ENCODE measurements around the gene CNNM3. TPM values are rescaled to one million over a fixed set of nuclear protein-coding genes. Genes with fewer than 3 reads are reported as not detected.
"Not testable (repeated sequence)": the region's sequence is repeated elsewhere in the genome, so short reads cannot be mapped to it uniquely, and the experiment has no call there.

The CNNM3 gene
- total RNA-seq, 2 experiments from 2014 or later, result 31.4 to 41.5 TPM

DNA sequence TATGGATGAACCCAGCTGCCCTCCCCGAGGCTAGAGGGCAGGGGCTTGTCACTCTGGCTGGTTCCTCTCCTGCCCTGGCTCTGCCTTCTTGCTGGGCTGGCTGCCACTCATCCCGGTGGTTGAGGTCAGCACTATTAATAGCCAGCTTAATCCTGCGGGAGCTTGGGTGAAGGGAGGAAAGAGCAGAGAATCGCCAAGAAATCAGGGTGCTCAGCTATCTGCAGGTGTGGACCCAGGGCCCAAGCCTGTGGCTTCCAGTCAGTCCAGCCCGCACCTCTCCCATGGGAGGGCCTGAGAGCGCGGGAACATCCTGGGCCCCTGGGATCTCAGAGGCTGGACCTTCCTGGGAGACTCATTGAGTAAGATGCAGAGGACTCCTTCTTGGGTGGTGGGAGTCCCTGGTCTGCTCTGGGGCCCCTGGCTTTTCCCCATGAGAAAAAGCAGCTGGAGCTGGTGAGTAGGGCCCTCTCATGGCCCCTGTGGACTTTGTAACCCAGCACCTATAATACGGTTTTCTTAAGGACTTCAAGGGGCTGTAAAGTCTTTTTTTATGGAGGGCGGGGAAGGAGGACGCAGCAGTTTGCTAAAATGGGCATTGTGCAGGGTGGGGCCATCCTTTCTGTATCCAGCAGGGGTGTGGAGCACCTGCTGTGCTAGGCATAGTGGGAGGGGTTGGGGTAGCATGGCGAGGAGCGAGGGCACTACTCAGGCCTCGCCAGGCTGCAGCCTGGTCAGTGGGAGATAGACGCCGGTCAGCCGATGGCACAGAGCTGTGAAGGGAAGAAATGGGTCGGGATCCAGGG, 27.4 kb upstream of the CNNM3 start:
- Mint-ChIP-seq H3K27ac (no peak overlapping the region), H3K9me3 (no peaks in the 10 kb centered on the region), H3K4me3 (no peak overlapping the region), H3K36me3 (ENCODE audit: low read depth) (no peaks in the 10 kb centered on the region), H3K27me3 (no peaks in the 10 kb centered on the region), H3K4me1 (no peaks in the 10 kb centered on the region)
- CTCF ChIA-PET, result interaction anchor here (1.1 to 1.9 kb wide), 4 partner anchors 10 to 27 kb away, joined by 3 to 5 read pairs (median 4); partner anchors contain the start of gene CNNM4
- POLR2A ChIA-PET, result no interaction called here
- no peak for DNase-seq

DNA sequence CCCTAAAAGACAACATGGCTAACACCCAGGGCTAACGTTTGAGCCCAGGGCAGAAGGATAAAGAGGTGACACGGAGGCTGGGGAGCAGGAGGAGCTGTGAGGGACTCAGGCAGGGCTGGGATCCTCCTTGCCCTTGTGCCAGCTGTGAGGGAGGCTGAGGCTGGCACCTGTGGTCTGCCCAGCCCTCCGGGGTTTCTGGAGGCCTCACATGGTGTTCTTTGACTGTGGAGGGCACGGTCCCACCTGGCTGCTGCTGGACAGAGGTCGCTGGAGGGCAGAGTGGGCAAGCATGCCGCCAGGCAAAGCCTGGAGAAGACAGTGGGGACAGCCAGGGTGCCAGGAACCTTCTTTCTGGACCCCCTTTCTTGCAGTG, 26.8 kb upstream of the CNNM3 start:
- CTCF ChIA-PET, result interaction anchor here (1.9 kb wide), 1 partner anchor 11 kb away, joined by 4 read pairs; no protein-coding TSS in a partner anchor
- POLR2A ChIA-PET, result no interaction called here
- H3K27me3 Mint-ChIP-seq, result no peaks in the 10 kb centered on the region
- no peaks in the 10 kb centered on the region for H3K9me3 Mint-ChIP-seq
- H3K36me3 Mint-ChIP-seq (ENCODE audit: low read depth), result no peaks in the 10 kb centered on the region
- DNase-seq, result no peak
- no peaks in the 10 kb centered on the region for H3K4me1 Mint-ChIP-seq
- no peak overlapping the region for H3K4me3 Mint-ChIP-seq
- H3K27ac Mint-ChIP-seq, result no peak overlapping the region

DNA sequence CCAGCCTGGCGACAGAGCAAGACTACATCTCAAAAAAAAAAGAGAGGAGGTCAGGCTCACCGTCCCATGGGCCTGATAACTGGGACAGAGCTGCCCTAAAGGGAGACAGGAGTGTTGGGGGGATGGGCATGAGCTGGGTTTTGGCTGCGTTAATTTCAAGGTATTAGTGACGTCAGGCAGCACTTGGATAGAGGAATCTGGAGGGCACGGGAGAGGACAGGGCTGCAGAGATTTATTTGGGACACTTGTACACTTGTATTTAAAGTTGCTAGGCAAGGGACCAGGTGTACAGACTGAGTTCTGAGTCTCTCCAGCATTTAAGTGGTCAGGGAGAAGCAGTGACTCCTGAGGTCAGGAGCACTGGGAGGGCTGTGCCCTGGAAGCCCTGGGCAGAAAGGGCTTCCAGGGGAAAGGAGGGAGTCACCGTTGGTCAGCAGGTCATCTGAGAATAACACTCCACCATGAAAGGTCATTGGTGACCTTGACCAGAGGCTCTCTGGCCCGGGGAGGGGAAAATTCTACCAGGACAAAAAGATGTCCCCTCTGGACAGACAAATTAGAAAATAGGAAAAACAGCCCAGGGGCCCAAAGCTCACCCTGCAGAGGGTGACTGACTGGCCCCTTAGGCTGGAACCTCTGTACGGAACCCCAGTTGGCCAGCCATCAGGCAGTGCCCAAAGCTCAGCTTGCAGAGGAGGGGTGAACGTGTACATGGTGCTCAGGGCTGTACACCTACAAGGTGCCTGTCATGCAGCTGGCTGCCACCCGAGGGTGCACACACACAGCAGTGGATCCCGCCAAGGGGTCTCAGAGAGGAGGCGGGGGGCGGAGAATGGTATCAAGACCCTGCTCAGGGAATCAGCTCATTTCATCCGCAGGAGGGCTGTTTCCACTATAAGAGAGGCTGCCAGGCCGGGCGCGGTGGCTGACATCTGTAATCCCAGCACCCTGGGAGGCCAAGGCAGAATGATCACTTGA, 23.0 kb upstream of the CNNM3 start:
- CTCF ChIA-PET, result no interaction called here
- POLR2A ChIA-PET, result interaction anchor here (0.6 to 0.7 kb wide), 2 partner anchors 168 to 199 kb away, joined by 3 to 4 read pairs; no protein-coding TSS in a partner anchor
- no peak for DNase-seq

DNA sequence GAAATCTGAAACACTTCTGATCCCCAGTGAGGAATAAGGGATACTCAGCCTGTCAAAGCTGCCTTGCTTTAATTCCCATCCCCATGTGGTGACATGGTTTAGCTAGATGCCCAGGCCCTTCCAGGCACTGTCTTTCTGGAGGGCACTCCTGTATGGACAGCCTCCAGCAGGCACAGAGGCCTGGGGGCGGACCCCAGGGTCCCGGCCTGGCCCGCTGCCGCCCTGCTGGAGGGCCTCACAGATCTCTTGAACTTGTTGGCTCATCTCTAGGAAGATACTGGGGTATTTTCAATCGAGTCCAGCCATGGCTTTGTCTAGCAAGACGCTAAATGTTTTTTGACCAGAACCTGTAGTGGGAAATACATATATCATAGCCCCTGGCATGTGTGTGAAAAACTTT, 21.0 kb upstream of the CNNM3 start:
- Mint-ChIP-seq H3K27ac (no peak overlapping the region), H3K27me3 (no peaks in the 10 kb centered on the region), H3K9me3 (no peaks in the 10 kb centered on the region), H3K4me1 (no peaks in the 10 kb centered on the region), H3K36me3 (ENCODE audit: low read depth) (no peaks in the 10 kb centered on the region), H3K4me3 (no peak overlapping the region)
- ChIA-PET CTCF (no interaction called here), POLR2A (no interaction called here)
- no peak for DNase-seq

More for the DNA sequence above, 23.0 kb upstream of the CNNM3 start:
- no peaks in the 10 kb centered on the region for H3K27me3 Mint-ChIP-seq
- H3K36me3 Mint-ChIP-seq (ENCODE audit: low read depth), result no peaks in the 10 kb centered on the region
- H3K4me3 Mint-ChIP-seq, result no peak overlapping the region
- no peaks in the 10 kb centered on the region for H3K4me1 Mint-ChIP-seq
- H3K9me3 Mint-ChIP-seq, result no peaks in the 10 kb centered on the region
- no peak overlapping the region for H3K27ac Mint-ChIP-seq

DNA sequence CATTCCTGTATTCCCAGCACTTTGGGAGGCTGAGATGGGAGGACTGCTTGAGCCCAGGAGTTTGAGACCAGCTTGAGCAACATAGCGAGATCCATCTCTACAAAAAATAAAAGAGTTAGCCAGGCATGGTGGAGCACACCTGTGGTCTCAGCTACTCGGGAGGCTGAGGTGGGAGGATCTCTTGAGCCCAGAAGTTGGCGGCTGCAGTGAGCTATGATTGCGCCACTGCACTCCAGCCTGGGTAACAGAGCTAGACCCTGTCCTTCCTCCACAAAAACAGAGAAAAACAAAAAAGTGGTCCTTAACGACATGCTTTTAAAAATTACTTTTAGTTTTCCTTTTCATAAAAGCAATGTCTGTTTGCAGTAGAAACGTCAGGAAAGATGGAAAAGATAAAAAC, 19.6 kb upstream of the CNNM3 start:
- H3K4me1 Mint-ChIP-seq; POLR2A ChIA-PET; CTCF ChIA-PET; H3K27ac Mint-ChIP-seq; H3K27me3 Mint-ChIP-seq; DNase-seq; H3K4me3 Mint-ChIP-seq; H3K9me3 Mint-ChIP-seq; H3K36me3 Mint-ChIP-seq (ENCODE audit: low read depth): not testable (repeated sequence)

DNA sequence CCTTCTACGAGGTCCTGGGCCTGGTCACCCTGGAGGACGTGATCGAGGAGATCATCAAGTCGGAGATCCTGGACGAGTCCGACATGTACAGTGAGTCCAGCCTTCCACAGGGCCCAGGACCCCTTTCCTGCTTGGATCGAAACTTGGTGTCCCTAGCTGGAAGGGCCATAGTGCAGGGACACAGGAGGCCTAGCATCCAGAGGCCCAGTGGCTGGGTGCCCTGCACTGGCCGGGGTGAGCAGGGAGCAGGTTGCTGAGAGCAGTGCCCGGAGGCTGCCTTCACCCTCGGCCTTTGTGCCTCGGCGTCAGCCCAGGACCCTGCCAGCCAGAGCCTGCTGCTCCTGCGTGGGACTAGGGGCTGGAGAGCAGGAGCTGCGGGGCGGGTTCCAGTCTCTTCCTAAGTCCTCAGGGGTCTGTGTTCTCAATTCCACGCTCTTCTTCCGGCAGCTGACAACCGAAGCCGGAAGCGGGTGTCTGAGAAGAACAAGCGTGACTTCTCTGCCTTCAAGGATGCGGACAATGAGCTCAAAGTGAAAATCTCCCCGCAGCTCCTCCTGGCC, 18.9 kb upstream of the CNNM3 start:
- H3K27ac Mint-ChIP-seq, result no peak overlapping the region
- H3K4me3 Mint-ChIP-seq, result no peak overlapping the region
- ChIA-PET POLR2A (no interaction called here), CTCF (interaction anchor here (1.0 kb wide), 1 partner anchor 48 kb away, joined by 3 read pairs; no protein-coding TSS in a partner anchor)
- DNase-seq, result no peak
- no peaks in the 10 kb centered on the region for H3K9me3 Mint-ChIP-seq
- H3K36me3 Mint-ChIP-seq (ENCODE audit: low read depth), result no peaks in the 10 kb centered on the region
- no peaks in the 10 kb centered on the region for H3K27me3 Mint-ChIP-seq
- no peaks in the 10 kb centered on the region for H3K4me1 Mint-ChIP-seq

DNA sequence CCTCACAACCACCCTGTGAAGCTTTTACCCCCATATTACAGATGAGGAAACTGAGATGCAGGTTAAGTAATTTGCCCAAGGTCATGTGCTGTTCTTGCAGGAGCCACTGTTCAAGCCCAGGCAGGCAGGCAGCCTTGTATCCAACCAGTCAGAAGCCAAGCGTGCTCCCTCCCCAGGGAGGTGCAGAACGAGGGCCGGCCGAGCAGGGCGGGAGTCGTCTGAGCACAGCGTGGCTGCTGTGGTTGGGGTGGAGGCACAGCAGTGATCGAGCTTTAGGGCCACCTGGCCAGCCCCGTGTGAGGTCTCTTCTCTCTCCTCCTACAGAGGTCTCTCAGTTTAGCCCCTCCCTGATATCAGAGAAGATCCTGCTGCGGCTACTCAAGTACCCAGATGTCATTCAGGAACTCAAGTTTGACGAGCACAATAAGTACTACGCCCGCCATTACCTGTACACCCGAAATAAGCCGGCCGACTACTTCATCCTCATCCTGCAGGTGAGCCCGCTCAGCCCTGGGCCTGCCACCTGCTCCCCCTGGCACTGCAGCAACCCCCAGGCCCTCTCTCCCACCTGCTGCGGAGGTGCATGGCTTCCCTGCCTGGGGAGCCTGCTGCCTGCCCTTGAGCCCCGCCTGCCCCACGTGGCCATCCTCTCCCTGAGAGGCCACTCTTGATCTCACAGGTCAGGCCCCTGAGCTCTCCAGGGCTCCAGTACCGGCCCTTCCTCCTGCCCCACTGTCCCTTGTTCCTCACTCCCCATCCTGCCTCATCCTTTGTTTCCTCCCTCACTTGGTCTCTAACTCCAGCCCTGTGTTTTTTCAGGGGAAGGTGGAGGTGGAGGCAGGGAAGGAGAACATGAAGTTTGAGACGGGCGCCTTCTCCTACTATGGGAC, 17.1 kb upstream of the CNNM3 start:
- Mint-ChIP-seq H3K27me3 (no peaks in the 10 kb centered on the region), H3K36me3 (ENCODE audit: low read depth) (no peaks in the 10 kb centered on the region), H3K27ac (no peak overlapping the region), H3K9me3 (no peaks in the 10 kb centered on the region), H3K4me3 (no peak overlapping the region), H3K4me1 (no peaks in the 10 kb centered on the region)
- DNase-seq, result no peak
- CTCF ChIA-PET, result interaction anchor here (0.6 to 1.6 kb wide), 3 partner anchors 10 to 314 kb away, joined by 3 to 4 read pairs (median 3); partner anchors contain the start of gene ANKRD36
- POLR2A ChIA-PET, result no interaction called here

DNA sequence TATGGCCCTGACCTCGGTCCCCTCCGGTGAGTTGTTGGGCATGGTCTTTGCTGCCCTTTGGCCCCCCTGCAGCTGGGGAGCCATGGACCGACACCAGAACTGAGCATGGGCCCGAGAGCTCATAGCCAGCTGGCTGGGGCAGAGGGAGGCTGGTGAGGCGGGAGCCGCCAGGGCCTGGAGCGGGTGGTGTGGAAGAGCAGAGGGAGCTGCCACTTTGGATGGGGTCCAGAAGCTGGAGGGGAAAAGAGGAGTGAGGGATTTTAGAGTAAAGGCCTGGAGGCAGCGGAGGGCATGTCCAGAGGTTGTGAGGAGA, 16.5 kb upstream of the CNNM3 start:
- POLR2A ChIA-PET, result no interaction called here
- no peaks in the 10 kb centered on the region for H3K9me3 Mint-ChIP-seq

DNA sequence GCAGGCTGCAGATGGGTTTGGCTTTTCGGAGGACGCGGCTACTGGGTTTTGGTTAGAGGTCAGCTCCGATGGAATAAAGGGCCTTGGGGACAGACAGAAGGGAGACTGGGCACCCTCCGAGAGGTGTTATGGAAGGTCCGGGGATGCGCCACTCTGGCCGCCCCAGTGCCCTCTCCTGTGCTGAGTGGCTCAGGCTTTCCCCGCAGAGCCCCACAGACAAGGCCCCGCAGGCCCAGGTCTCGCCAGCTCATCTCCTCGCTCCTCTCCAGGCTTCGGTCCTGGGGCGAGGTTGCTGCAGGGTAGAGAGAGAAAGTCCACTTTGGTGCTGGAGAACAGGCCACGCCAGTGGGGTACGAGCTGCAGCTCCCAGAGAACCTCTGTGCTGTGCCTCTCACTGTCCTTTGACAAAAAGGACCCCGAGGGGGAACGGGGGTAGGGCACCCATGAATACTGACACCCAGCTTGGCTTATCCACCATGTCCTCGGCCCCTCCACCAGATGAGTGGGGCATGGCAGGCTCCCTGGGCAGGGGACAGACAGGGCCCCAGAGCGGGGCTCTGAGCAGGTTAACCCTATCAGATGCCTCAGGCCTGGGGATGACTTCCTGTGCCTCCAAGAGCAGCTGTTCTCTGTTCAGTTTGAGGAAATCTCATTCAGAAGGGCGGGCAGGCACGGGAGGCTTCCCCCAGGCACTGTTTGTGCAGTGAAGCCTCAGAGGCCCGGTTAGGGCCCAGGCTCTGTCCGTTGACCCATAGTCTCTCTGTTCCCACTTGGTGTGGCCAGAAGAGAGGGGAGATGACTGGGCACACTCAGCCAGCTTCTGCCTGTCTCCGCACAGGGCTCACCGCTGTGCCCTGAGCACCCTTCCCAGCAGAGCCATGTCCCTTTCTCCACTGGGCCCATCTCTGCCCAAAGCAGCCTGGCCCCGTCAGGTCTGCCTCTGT, 15.7 kb upstream of the CNNM3 start:
- ChIA-PET CTCF (interaction anchor here (0.8 to 2.0 kb wide), 11 partner anchors 9 to 393 kb away, joined by 3 to 8 read pairs (median 4); partner anchors contain the start of gene CNNM3), POLR2A (no interaction called here)
- Mint-ChIP-seq H3K36me3 (ENCODE audit: low read depth) (no peaks in the 10 kb centered on the region), H3K9me3 (no peaks in the 10 kb centered on the region), H3K27ac (no peak overlapping the region), H3K27me3 (no peaks in the 10 kb centered on the region), H3K4me3 (no peak overlapping the region), H3K4me1 (peaks cover 2% of the 10 kb centered on the region)
- DNase-seq, result no peak

More for the DNA sequence above, 16.5 kb upstream of the CNNM3 start:
- no peaks in the 10 kb centered on the region for H3K4me1 Mint-ChIP-seq
- CTCF ChIA-PET, result interaction anchor here (0.6 to 2.0 kb wide), 4 partner anchors 11 to 392 kb away, joined by 3 to 5 read pairs (median 4); no protein-coding TSS in a partner anchor
- H3K36me3 Mint-ChIP-seq (ENCODE audit: low read depth), result no peaks in the 10 kb centered on the region
- DNase-seq, result no peak
- no peaks in the 10 kb centered on the region for H3K27me3 Mint-ChIP-seq
- no peak overlapping the region for H3K4me3 Mint-ChIP-seq
- H3K27ac Mint-ChIP-seq, result no peak overlapping the region

DNA sequence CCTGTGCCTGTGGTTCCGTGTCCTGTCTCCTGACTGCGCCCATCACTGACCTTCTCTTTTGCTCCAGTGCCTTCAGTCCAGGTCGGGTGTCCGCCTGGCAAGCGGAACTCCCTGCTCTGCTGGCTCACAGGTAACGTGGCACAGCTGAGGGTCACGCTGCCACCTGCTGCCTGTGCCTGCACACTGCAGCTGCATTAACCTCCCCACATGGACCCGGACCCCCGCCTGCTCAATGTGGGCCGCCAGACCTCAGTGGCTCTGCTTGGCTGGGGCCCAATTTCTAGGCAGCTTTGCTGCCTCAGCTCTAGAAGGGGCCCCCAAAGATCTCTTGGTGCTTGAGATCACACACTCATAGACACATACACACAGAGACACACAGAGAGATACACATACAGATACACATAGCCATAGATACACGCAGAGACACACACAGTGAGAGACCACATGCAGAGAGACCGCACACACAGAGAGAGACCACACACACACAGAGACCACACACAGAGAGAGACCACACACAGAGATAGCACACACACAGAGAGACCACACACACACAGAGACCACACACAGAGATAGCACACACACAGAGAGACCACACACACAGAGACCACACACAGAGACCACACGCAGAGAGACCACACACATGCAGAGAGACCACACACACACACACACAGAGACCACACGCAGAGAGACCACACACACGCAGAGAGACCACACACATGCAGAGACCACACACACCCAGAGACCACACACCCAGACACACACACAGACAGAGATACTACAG, 14.9 kb upstream of the CNNM3 start:
- CTCF ChIA-PET, result interaction anchor here (1.1 to 2.0 kb wide), 9 partner anchors 10 to 394 kb away, joined by 3 to 8 read pairs (median 4); partner anchors contain the start of gene CNNM3
- DNase-seq, result peak; percentile 72
- Mint-ChIP-seq H3K4me3 (no peak overlapping the region), H3K27ac (no peak overlapping the region), H3K36me3 (ENCODE audit: low read depth) (no peaks in the 10 kb centered on the region), H3K9me3 (no peaks in the 10 kb centered on the region), H3K4me1 (peaks cover 4% of the 10 kb centered on the region), H3K27me3 (no peaks in the 10 kb centered on the region)
- POLR2A ChIA-PET, result no interaction called here
